ENCODE measurements around the gene AAK1.

- TF ChIP-seq CTCF (optimal IDR thresholded peaks at IDR 0.05 in 1 of 3, IDR thresholded peaks at IDR 0.05 in 1 of 3, conservative IDR thresholded peaks at IDR 0.05 in 1 of 3; ENCODE audit: extremely low read depth in 1 of 3, insufficient read depth in 2 of 3, low read length in 3 of 3) (no peak), EZH2 (IDR thresholded peaks at IDR 0.05; ENCODE audit: low read length) (no peak)
These were observed 59.2 kb downstream of the AAK1 start for GRCh38 chr2:69584127-69584889.

All from keratinocyte (primary cell).